ENCODE data around the gene PSG7.
"Not testable (repeated sequence)": the region's sequence is repeated elsewhere in the genome, so short reads cannot be mapped to it uniquely, and the experiment has no call there.

PSG7 gene

GRCh38 chr19:42930214-42930613, 6.8 kb downstream of the PSG7 start:
- TF ChIP-seq, protein P1, sequence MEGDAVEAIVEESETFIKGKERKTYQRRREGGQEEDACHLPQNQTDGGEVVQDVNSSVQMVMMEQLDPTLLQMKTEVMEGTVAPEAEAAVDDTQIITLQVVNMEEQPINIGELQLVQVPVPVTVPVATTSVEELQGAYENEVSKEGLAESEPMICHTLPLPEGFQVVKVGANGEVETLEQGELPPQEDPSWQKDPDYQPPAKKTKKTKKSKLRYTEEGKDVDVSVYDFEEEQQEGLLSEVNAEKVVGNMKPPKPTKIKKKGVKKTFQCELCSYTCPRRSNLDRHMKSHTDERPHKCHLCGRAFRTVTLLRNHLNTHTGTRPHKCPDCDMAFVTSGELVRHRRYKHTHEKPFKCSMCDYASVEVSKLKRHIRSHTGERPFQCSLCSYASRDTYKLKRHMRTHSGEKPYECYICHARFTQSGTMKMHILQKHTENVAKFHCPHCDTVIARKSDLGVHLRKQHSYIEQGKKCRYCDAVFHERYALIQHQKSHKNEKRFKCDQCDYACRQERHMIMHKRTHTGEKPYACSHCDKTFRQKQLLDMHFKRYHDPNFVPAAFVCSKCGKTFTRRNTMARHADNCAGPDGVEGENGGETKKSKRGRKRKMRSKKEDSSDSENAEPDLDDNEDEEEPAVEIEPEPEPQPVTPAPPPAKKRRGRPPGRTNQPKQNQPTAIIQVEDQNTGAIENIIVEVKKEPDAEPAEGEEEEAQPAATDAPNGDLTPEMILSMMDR (IDR thresholded peaks at IDR 0.05; ENCODE audit: low read length, missing control alignments) = peak; percentile 29
- not testable (repeated sequence) for H3K4me3 ChIP-seq (replicated peaks; ENCODE audit: low read depth, low read length)
- DNase-seq (ENCODE audit: low read depth) = peak; percentile 22

DNA sequence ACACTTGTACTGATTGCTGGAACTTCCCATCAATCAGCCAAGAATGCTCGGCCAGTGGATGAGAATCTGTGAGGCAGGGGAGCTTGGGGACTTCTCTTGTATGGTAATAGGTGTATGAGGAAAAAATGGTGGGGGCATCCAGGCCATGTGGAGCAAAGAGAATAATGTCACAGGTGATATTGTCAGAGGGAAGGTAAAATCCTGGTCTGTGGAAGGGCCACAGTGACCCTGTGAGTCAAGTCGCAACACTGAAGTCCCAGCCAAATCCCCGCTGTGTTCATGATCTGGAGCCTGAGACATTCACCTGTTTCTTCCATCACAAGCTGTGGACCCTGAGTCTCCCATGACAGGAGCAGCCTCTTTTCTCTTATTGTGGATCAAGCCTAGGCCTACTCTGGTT, 8.1 kb downstream of the PSG7 start:
- no peak for DNase-seq (ENCODE audit: low read depth)

GRCh38 chr19:42926781-42927180, 10.2 kb downstream of the PSG7 start:
- H3K4me3 ChIP-seq (replicated peaks; ENCODE audit: low read depth, low read length) = no peak overlapping the region
- no peak for DNase-seq (ENCODE audit: low read depth)
- TF ChIP-seq, protein P1 (IDR thresholded peaks at IDR 0.05; ENCODE audit: low read length, missing control alignments) = no peak

More for the DNA sequence above, 8.1 kb downstream of the PSG7 start:
- no peak overlapping the region for H3K4me3 ChIP-seq (replicated peaks; ENCODE audit: low read depth, low read length)
- TF ChIP-seq, protein P1 (IDR thresholded peaks at IDR 0.05; ENCODE audit: low read length, missing control alignments) = no peak

DNA sequence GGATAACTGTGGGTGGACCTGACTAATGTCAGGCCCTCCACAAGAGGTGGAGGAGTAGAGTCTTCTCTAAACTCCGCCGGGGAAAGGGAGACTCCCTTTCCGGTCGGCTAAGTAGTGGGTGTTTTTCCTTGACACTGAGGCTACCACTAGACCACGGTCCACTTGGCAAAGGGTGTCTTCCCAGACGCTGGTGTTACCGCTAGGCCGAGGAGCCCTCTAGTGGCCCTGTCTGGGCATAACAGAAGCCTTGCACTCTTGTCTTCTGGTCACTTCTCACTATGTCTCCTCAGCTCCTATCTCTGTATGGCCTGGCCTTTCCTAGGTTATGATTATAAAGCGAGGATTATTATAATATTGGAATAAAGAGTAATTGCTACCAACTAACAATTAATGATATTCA, 13.9 kb downstream of the PSG7 start:
- H3K4me3 ChIP-seq (replicated peaks; ENCODE audit: low read depth, low read length) = not testable (repeated sequence)
- peak; percentile 71 for DNase-seq (ENCODE audit: low read depth)
- TF ChIP-seq, protein P1 (IDR thresholded peaks at IDR 0.05; ENCODE audit: low read length, missing control alignments) = peak; percentile 73

DNA sequence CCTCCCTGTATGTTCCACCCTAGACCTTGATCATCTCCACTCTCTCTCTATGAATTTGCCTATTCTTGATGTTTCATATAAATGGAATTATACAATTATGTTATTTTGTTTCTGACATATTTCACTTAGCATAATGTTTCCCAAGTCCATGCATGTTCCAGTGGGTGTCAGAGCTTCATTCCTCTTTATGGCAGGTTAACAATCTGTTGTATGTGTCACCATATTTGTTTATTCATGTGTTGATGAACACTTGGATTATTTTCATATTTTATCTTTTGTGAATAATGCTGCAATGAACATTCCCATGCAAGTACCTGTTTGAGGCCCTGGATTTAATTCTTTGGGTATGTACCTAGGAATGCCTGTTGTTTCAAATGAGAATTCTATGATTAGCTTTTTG, 16.0 kb downstream of the PSG7 start:
- not testable (repeated sequence) for H3K4me3 ChIP-seq (replicated peaks; ENCODE audit: low read depth, low read length)

DNA sequence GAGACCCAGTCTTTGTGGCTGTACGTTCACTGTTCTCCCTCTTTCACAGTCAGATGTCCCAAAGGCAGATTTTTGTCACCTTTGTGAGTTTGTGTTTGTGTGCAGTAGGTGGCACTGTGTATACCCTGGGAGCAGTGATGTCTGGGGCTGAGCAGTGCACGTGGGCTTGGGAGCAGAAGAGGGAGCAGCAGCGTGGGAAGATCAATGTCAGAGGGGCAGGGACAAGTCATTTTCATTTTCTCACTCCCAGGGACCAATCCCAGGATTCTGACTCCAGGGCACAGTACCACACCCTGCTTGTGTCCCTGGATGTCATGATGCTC, 17.3 kb downstream of the PSG7 start:
- DNase-seq (ENCODE audit: low read depth) = no peak
- H3K4me3 ChIP-seq (replicated peaks; ENCODE audit: low read depth, low read length) = no peak overlapping the region
- TF ChIP-seq, protein P1 (IDR thresholded peaks at IDR 0.05; ENCODE audit: low read length, missing control alignments) = no peak

More for the DNA sequence above, 16.0 kb downstream of the PSG7 start:
- DNase-seq (ENCODE audit: low read depth) = not testable (repeated sequence)

DNA sequence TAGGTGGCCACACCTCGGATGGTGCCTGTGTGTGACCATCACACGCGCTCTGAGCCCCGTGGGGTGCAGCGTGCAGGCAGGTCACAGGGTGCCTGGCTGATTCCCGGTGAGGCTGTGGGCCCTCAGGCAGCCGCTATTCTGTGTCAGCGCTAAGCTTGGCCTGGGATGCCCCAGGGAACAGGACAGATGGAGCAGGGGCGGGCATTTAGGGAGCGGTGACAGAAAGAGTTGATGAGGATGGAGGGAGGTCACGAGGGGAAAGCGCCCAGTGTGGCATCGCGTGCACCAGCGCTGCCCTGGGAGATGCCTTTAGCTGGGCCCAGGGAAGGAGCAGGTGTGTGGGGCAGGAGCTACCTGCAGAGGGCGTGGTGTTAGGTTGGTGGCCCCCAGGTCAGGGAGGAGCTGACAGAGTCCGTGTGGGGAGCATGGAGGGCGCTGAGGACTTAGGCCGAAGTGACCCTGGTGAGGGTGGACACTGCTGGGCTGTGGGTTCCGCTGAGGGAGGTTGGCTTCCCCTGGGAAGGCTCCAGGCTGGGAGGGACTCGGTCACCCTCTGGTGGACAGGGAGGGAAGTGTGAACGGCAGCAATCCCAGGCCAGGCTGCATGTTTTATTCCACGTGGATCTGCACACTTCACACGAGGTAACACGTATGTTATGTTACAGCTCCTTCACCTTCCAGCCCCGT, 17.8 kb downstream of the PSG7 start:
- DNase-seq (ENCODE audit: low read depth); H3K4me3 ChIP-seq (replicated peaks; ENCODE audit: low read depth, low read length): not testable (repeated sequence)
- TF ChIP-seq, protein P1 (IDR thresholded peaks at IDR 0.05; ENCODE audit: low read length, missing control alignments) = peak; percentile 43

- not testable (repeated sequence) for DNase-seq (ENCODE audit: low read depth)
Measured at GRCh38 chr19:42918377-42919069, 18.5 kb downstream of the PSG7 start.

DNA sequence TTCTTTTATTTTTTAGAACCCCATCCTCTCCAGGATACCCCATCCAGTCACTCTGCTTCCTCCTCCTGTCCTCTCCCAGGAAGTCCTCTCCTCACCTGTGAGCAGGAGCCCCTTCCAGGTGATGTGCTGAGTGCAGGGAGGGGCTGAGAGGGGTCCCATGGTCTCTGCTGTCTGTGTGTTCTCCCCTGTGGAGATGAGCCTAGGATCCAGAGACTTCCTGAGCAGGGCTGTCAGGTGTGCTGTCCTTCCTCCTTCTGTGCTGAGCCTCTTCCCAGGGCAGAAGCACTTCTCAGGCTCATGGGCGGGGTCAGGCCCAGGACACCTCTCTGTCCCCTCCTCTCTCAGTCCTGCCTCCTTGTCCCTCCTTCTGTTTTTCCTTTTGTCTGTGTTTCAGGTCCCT, 19.4 kb downstream of the PSG7 start, which contains the start of gene PSG6:
Gene PSG6, minus strand, starts transcription at position 261 of the 400 bp plus-strand sequence. Its CDS starts 102 bp downstream, at position 159.
- not testable (repeated sequence) for DNase-seq (ENCODE audit: low read depth); H3K4me3 ChIP-seq (replicated peaks; ENCODE audit: low read depth, low read length)

More at GRCh38 chr19:42918377-42919069, 18.5 kb downstream of the PSG7 start:
- H3K4me3 ChIP-seq (replicated peaks; ENCODE audit: low read depth, low read length) = not testable (repeated sequence)

- not testable (repeated sequence) for DNase-seq (ENCODE audit: low read depth)
Measured at GRCh38 chr19:42916931-42917330, 20.1 kb downstream of the PSG7 start.

DNA sequence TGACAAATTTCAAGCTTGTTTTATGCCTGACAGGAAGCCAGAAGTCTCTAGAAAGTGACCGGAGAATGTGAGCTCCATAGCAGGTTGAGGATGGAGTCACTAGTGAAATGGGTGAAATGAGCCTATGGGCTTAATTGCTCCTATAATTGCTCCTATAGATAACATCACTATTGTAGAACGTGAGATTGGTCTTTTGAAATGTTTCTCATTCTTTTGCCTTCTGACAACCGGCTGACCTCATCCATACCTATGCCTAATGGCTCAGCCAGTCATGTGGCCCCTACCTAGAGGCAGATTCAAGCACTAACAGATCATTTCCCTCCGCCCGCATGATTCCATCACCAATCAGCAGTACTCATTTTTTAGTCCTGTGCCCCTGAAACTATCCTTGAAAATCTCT, 23.5 kb downstream of the PSG7 start:
- DNase-seq (ENCODE audit: low read depth); H3K4me3 ChIP-seq (replicated peaks; ENCODE audit: low read depth, low read length): not testable (repeated sequence)

More at GRCh38 chr19:42916931-42917330, 20.1 kb downstream of the PSG7 start:
- not testable (repeated sequence) for H3K4me3 ChIP-seq (replicated peaks; ENCODE audit: low read depth, low read length)
